OCI-LY7 (cell line): ENCODE data around the gene FOXN3. TPM values are rescaled to one million over a fixed set of nuclear protein-coding genes. Genes with fewer than 3 reads are reported as not detected.

Experiments used
- BruUV-seq: library from RNA; stranded (reverse); fragments of 400-500 nt; replicated peaks from 2 replicates; lab custom pipeline; 2021; lab: Mats Ljungman, UMichigan
- CTCF ChIA-PET: fragments of 300-600 bp; sonication (Branson Sonifier 250); formaldehyde crosslinking; loops from one replicate; lab custom pipeline; 2022; ENCODE audit warnings: antibody characterized with exemption; ENCODE audit not compliant: unreplicated experiment; lab: Charles Lee
- POLR2A ChIA-PET: fragments of 300-600 bp; sonication (Branson Sonifier 250); formaldehyde crosslinking; loops from one replicate; lab custom pipeline; 2022; ENCODE audit warnings: antibody characterized with exemption; lab: Charles Lee
- DNase-seq: peaks from one replicate; pipeline ENCODE4 v3.0.0-alpha.2; 2015; ENCODE audit warnings: low spot score
- H2AFZ ChIP-seq: fragments of 200-600 bp; sonication (generic), shearing (Covaris generic); 2 replicates; pipeline ENCODE4 v1.6.1; 2014; ENCODE audit warnings: mild to moderate bottlenecking, antibody characterized with exemption, low read length, moderate library complexity
- H3K27ac ChIP-seq: fragments of 200-600 bp; sonication (generic); 2 replicates; pipeline ENCODE4 v1.5.1; 2014; ENCODE audit warnings: mixed run types, low read depth, mild to moderate bottlenecking, moderate library complexity, low read length, inconsistent platforms; ENCODE audit not compliant: poor library complexity, severe bottlenecking
- H3K36me3 ChIP-seq: fragments of 200-600 bp; sonication (generic); 2 replicates; pipeline ENCODE4 v1.6.1; 2014; ENCODE audit warnings: mild to moderate bottlenecking, antibody characterized with exemption, low read length, moderate library complexity, mixed read lengths; ENCODE audit not compliant: insufficient read depth
- H3K4me1 ChIP-seq: fragments of 200-600 bp; sonication (generic); 2 replicates; pipeline ENCODE4 v1.5.1; 2014; ENCODE audit warnings: mild to moderate bottlenecking, low read length; ENCODE audit not compliant: insufficient read depth, poor library complexity, severe bottlenecking
- H3K4me2 ChIP-seq: fragments of 200-600 bp; sonication (generic); 2 replicates; pipeline ENCODE4 v1.6.1; 2014; ENCODE audit warnings: mild to moderate bottlenecking, low read length
- H3K4me3 ChIP-seq: fragments of 200-600 bp; sonication (generic); 2 replicates; pipeline ENCODE4 v1.5.1; 2014; ENCODE audit warnings: mild to moderate bottlenecking, low read depth, low read length; ENCODE audit not compliant: poor library complexity, severe bottlenecking
- H3K79me2 ChIP-seq: fragments of 200-600 bp; sonication (generic); 2 replicates; pipeline ENCODE4 v1.6.1; 2016; ENCODE audit warnings: low read depth, mild to moderate bottlenecking, low read length, moderate library complexity, mixed read lengths; ENCODE audit not compliant: insufficient read depth
- H3K9me2 ChIP-seq: fragments of 200-600 bp; sonication (generic); 2 replicates; pipeline ENCODE4 v1.6.1; 2016; ENCODE audit warnings: mild to moderate bottlenecking, low read length, mixed read lengths; ENCODE audit not compliant: insufficient read depth
- H3K9me3 ChIP-seq: fragments of 200-600 bp; sonication (generic); 2 replicates; pipeline ENCODE4 v1.6.1; 2014; ENCODE audit warnings: mild to moderate bottlenecking, mixed run types, low read length, mixed read lengths
- H4K20me1 ChIP-seq: fragments of 200-600 bp; sonication (generic); 2 replicates; pipeline ENCODE4 v1.6.1; 2014; ENCODE audit warnings: mild to moderate bottlenecking, antibody characterized with exemption, low read length, moderate library complexity, mixed read lengths; ENCODE audit not compliant: insufficient read depth
- CTCF ChIP-seq: fragments of 200-600 bp; sonication (generic); conservative IDR thresholded peaks from 2 replicates; pipeline ENCODE4 v1.5.1; 2014; ENCODE audit warnings: mild to moderate bottlenecking, antibody characterized with exemption, low read length, moderate library complexity, mixed read lengths
- EZH2phosphoT487 ChIP-seq: fragments of 200-600 bp; sonication (generic); IDR thresholded peaks from 2 replicates; pipeline ENCODE4 v1.6.1; 2018; ENCODE audit warnings: low read depth, borderline replicate concordance, mild to moderate bottlenecking, mixed run types, antibody characterized with exemption, low read length, moderate library complexity, mixed read lengths
- intact Hi-C: fragments of 100-400 bp; cut with micrococcal nuclease; formaldehyde crosslinking; loops from one replicate; pipeline ENCODE4 v1.10.0; 2022; ENCODE audit not compliant: unreplicated experiment
- total RNA-seq, 2 experiments: library from RNA; depleted of rRNA in 1 of 2; stranded (reverse); fragments of >200 nt in 1 of 2; shearing (Covaris generic) in 1 of 2; gene quantifications; 2 replicates each; pipeline ENCODE4 v1.2.3, GENCODE V29; 2014 to 2022

Gene FOXN3
- total RNA-seq, 2 experiments from 2014 or later = 77.7 to 102 TPM

GRCh38 chr14:89401761-89402160, 15.3 kb downstream of the FOXN3 start:
- ChIA-PET POLR2A (interaction anchor here (1.3 kb wide), 1 partner anchor 19 kb away, joined by 3 read pairs; no protein-coding TSS in a partner anchor), CTCF (no interaction called here)
- H3K79me2 ChIP-seq = peaks cover 81% of the 10 kb centered on the region
- intact Hi-C loops = no loop called here
- H2AFZ ChIP-seq = no peak overlapping the region
- no peak overlapping the region for H3K4me3 ChIP-seq
- BruUV-seq = no TSS peak
- H3K36me3 ChIP-seq = peaks cover 39% of the 10 kb centered on the region
- peaks cover 63% of the 10 kb centered on the region for H3K4me1 ChIP-seq
- TF ChIP-seq EZH2phosphoT487 = no peak
- TF ChIP-seq CTCF = no peak
- H3K9me2 ChIP-seq = no peaks in the 10 kb centered on the region
- H4K20me1 ChIP-seq = 0 out of 2 replicates have a peak, but pooled peaks cover 5% of the 10 kb centered on the region
- DNase-seq = no peak
- H3K9me3 ChIP-seq = no peaks in the 10 kb centered on the region
- H3K27ac ChIP-seq = no peak overlapping the region
- no peak overlapping the region for H3K4me2 ChIP-seq

- Histone ChIP-seq H3K9me2 (no peaks in the 10 kb centered on the region), H3K4me1 (peaks cover 60% of the 10 kb centered on the region), H3K27ac (no peak overlapping the region), H4K20me1 (0 out of 2 replicates have a peak, but pooled peaks cover 5% of the 10 kb centered on the region), H3K4me2 (no peak overlapping the region), H3K79me2 (peaks cover 80% of the 10 kb centered on the region), H3K4me3 (no peak overlapping the region), H2AFZ (no peak overlapping the region), H3K9me3 (no peaks in the 10 kb centered on the region), H3K36me3 (peaks cover 34% of the 10 kb centered on the region)
- TF ChIP-seq EZH2phosphoT487 = no peak
- TF ChIP-seq CTCF = no peak
- no TSS peak for BruUV-seq
- CTCF ChIA-PET = no interaction called here
- POLR2A ChIA-PET = no interaction called here
- no peak for DNase-seq
- intact Hi-C loops = no loop called here
Measured at GRCh38 chr14:89401241-89401640, 15.8 kb downstream of the FOXN3 start.

- BruUV-seq = no TSS peak
- CTCF ChIA-PET = no interaction called here
- Histone ChIP-seq H3K9me2 (no peaks in the 10 kb centered on the region), H2AFZ (no peak overlapping the region), H3K4me2 (peak overlapping the region; percentile 65; the same call in 1 of the 2 replicates), H3K27ac (no peak overlapping the region), H3K4me3 (no peak overlapping the region), H3K9me3 (no peaks in the 10 kb centered on the region), H3K4me1 (peaks cover 61% of the 10 kb centered on the region), H3K79me2 (peaks cover 80% of the 10 kb centered on the region), H3K36me3 (peaks cover 27% of the 10 kb centered on the region), H4K20me1 (0 out of 2 replicates have a peak, but pooled peaks cover 5% of the 10 kb centered on the region)
- DNase-seq = no peak
- TF ChIP-seq EZH2phosphoT487 = no peak
- no peak for TF ChIP-seq CTCF
- intact Hi-C loops = no loop called here
- POLR2A ChIA-PET = interaction anchor here (1.4 kb wide), 1 partner anchor 93 kb away, joined by 4 read pairs; no protein-coding TSS in a partner anchor
Measured at GRCh38 chr14:89400529-89400928, 16.5 kb downstream of the FOXN3 start.
